HEK293 (cell line): ENCODE measurements around the gene ESPL1.

Experiments
- ZNF362 ChIP-seq: fragments of 450-650 bp; formaldehyde crosslinking; IDR thresholded peaks from 2 replicates; pipeline ENCODE4 v1.5.1; 2016; ENCODE audit warnings: missing biosample characterization, missing genetic modification characterization
- ZNF670 ChIP-seq: fragments of 450-650 bp; formaldehyde crosslinking; IDR thresholded peaks from 2 replicates; pipeline ENCODE4 v1.5.1; 2016; ENCODE audit warnings: missing biosample characterization, missing genetic modification characterization, low read depth
- TF ChIP-seq, protein P1 (sequence below): fragments of 450-650 bp; formaldehyde crosslinking; IDR thresholded peaks from 2 replicates; pipeline ENCODE4 v1.5.1; 2016; ENCODE audit warnings: missing biosample characterization, missing genetic modification characterization

DNA sequence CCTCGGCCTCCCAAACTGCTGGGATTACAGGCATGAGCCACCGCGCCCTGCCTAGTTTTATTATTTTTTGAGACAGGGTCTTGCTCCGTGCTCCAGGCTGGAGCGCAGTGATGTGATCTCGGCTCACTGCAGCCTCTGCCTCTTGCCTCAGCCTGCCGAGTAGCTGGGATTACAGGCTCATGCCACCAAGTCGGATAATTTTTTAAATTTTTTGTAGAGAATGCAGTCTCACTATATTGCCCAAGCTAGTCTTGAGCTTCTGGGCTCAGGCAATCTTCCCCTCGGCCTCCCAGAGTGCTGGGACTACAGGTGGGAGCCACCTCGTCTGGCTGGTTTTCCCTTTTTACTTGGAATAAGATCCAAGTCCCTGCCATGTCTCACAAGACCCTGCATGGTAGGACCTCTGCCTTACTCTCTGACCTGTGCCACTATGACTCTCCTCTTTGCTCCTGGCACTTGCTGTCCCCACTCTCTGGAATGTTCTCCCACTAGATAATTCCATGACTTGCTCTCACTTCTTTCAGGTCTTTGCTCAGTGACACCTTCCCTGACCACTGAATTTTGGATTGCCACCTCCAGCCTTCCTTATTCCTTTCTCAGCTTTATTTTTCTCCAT, 28.3 kb upstream of the ESPL1 start:
- TF ChIP-seq ZNF362 (tag by site-specific recombination) (no peak), ZNF670 (tag by site-specific recombination) (no peak)
- TF ChIP-seq, protein P1, sequence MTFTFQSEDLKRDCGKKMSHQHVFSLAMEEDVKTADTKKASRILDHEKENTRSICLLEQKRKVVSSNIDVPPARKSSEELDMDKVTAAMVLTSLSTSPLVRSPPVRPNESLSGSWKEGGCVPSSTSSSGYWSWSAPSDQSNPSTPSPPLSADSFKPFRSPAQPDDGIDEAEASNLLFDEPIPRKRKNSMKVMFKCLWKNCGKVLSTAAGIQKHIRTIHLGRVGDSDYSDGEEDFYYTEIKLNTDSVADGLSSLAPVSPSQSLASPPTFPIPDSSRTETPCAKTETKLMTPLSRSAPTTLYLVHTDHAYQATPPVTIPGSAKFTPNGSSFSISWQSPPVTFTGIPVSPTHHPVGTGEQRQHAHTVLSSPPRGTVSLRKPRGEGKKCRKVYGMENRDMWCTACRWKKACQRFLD (tag by site-specific recombination), result no peak
